Fibroblast of skin of right quadriceps (primary cell): Measurements from ENCODE around the gene PROCR.
A peak's percentile ranks its signal among the peaks of the same experiment; 100 is the strongest.
"Not testable (repeated sequence)": the region's sequence is repeated elsewhere in the genome, so short reads cannot be mapped to it uniquely, and the experiment has no call there.

Experiments used
- DNase-seq: peaks from one replicate; pipeline ENCODE4 v3.0.0-alpha.2; 2013

PROCR gene

GRCh38 chr20:35165221-35166185, 6.4 kb upstream of the PROCR start:
- no peak for DNase-seq

GRCh38 chr20:35166242-35166830, 5.5 kb upstream of the PROCR start:
- peak; percentile 30 for DNase-seq

DNA sequence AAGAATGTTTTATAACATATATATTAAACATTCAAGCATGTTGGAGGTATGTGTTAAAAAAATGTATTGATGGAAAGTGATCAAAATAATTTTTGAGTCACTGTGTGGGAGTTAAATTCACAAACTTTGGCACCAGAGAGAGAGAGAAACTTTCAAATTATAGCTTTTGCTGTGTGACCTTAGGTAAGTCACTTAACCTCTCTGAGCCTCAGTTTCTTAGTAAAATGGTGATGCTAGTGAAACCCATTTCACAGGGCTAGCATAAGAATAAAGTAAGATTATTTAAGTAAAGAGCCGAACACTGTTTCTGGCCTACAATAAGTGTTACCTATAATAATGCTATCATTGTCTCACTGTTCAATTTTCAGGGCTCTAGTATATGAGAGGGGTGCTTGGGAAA, 4.1 kb upstream of the PROCR start:
- DNase-seq, result no peak

DNA sequence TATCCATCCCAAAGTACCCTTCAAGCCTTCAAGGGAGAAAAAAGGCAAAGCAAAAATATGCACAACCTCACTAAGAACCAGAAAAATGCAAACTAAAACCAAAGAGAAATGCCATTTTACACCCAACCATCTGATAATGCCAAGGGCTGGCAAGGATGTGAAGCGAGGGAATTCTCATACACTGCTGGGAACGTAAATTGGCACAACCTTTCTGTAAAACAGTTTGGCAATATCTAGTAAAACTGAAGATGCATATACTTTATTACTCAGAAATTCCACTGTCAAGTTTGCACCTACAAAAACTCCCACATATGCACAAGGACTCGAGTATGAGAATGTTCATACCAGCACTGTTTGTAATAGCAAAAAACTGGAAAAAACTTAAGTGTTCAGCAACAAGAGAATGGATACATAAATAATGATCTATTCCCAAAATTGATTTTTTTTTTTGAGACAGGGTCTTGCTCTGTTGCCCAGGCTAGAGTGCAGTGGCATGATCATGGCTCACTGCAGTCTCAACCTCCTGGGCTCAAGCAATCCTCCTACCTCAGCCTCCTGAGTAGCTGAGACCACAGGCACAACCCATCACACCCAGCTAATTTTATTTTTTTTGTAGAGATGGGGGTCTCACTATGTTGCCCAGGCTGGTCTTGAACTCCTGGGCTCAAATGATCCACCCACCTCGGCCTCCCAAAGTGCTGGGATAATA, 3.0 kb upstream of the PROCR start:
- not testable (repeated sequence) for DNase-seq

DNA sequence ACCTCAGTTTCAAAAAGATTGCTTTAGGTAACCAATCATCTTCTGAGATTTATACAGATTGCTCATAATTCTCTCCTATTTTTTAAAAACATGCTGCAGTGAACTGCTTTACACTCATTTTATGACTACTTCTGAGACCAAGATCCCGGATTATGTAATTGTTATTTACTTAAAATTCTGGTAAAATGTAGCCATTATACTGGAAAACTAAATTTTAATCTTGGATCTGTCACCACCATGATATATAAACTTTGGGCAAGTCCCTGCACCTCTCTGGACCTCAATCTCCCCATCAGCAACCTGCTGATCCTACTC, 477 bp upstream of the PROCR start:
- no peak for DNase-seq

- no peak for DNase-seq
Observed at GRCh38 chr20:35172434-35172806, 548 bp downstream of the PROCR start.

- DNase-seq, result no peak
Observed at GRCh38 chr20:35173576-35174192, 1.8 kb downstream of the PROCR start.

- DNase-seq, result peak; percentile 17
Observed at GRCh38 chr20:35174458-35175216, 2.8 kb downstream of the PROCR start.

GRCh38 chr20:35176132-35176531, 4.3 kb downstream of the PROCR start:
- no peak for DNase-seq

DNA sequence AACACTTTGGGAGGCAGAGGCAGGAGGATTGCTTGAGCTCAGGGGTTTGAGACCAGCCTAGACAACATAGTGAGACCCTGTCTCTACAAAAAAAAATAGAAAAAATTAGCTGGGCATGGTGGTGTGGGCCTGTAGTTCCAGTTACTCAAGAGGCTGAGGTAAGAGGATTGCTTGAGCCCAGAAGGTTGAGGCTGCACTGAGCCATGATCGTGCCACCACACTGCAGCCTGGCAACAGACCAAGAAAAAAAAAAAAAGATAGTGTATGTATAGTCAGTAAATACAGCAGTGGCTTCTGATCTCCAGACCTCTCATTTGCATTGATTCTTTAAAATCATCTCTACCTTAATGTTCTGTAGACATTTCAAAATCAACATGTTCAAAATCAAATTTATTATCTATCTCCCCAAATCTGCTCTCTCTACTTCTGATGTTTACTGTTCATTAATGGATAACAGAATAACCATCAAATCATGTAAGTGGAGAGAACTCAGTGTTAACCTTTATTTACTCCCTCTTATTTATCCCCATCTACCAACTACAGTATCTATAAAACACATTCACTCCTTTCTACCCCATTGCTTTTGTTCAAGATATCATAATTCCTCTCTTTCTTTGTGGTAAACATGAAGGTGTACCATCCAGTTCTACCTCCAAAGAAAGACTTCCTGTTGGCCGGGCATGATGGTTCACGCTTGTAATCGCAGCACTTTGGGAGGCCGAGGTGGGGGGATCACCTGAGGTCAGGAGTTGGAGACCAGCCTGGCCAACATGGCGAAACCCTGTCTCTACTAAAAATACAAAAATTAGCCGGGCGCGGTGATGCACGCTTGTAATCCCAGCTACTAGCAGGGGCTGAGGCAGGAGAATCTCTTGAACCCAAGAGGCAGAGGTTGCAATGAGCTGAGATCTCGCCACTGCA, 7.7 kb downstream of the PROCR start:
- DNase-seq, result no peak

DNA sequence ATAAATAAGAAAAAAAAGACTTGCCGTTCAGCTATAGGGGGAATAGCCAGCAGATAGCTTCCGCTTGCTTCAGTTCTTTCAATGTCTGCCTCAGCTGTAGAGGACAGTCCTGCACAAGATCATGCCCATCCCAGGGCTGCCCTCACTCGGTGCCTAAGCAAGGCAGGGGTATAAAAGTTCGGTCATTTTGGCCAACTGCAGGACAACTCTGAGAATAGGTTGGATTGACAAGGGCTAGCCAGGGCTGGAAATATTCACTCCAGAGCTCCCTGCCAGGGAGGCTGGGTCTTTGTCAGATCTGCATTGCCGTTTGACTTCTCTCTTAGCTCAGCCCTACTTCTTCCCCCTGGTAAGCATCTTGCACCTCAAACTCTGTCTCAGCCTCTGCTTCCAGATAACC, 8.4 kb downstream of the PROCR start:
- no peak for DNase-seq

GRCh38 chr20:35181731-35182130, 9.9 kb downstream of the PROCR start:
- peak; percentile 8 for DNase-seq

- DNase-seq, result not testable (repeated sequence)
Observed at GRCh38 chr20:35186691-35187289, 14.9 kb downstream of the PROCR start.

- no peak for DNase-seq
Observed at GRCh38 chr20:35187584-35188190, 15.8 kb downstream of the PROCR start.

- DNase-seq, result not testable (repeated sequence)
Observed at GRCh38 chr20:35189223-35189622, 17.4 kb downstream of the PROCR start.

- DNase-seq, result no peak
Observed at GRCh38 chr20:35190556-35190955, 18.7 kb downstream of the PROCR start.

GRCh38 chr20:35191419-35192117, 19.7 kb downstream of the PROCR start:
- DNase-seq, result no peak

DNA sequence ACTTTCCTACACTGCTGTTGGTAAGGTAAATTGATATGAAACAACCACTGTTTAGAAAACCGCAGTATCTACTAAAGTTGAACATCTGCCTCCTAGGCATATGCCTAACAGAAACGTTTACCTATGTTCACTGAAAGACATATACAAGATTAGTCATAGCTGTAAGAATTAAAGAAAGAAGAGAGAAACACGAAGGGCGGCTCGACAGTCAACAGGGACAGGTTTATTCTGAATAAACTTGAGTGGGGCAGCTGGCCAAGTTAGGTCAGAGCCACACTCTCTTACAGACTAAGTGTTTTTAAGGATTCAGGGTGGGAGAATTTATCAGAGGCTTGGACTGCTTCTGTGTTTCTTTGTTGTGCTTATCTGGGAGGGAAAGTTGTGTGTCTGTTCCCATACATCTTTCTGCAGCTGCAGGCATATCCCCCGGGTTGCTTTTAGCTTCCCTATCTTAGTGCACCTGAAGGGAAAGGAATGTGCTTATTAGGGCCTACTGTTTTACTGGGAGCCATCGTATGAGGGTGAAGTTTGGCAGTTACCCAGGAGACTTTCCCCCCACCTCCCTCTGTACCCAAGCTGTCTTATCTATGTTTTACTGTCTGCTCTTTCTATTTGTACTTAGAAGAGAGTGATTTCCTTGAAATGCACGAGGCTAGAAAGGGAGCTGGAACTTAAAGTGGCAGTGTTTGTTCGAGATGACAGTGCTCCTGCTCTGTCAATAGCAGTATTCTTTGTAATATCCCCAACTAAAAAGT, 20.4 kb downstream of the PROCR start:
- DNase-seq, result no peak
